ENCODE results near the gene ECSCR. TPM values are rescaled to one million over a fixed set of nuclear protein-coding genes. Genes with fewer than 3 reads are reported as not detected.

Gene ECSCR
- total RNA-seq, 1 experiment from 2014 or later = 0.36 TPM

GRCh38 chr5:139475865-139476617, 13.5 kb upstream of the ECSCR start:
- no peaks in the 10 kb centered on the region for H3K36me3 ChIP-seq (ENCODE audit: low read depth, low read length)
- H3K4me2 ChIP-seq (ENCODE audit: low read length) = no peak overlapping the region
- ChIA-PET POLR2A (ENCODE audit: unreplicated experiment) (no interaction called here), CTCF (no interaction called here)
- no peaks in the 10 kb centered on the region for H3K9me2 ChIP-seq (replicated peaks; ENCODE audit: low read length)
- no TSS peak for BruUV-seq (replicated peaks)
- H3F3A ChIP-seq (ENCODE audit: low read length, unreplicated experiment) = no peaks in the 10 kb centered on the region
- no peaks in the 10 kb centered on the region for H3K79me2 ChIP-seq (ENCODE audit: low read length)
- no peaks in the 10 kb centered on the region for H4K20me1 ChIP-seq (ENCODE audit: low read length)
- no peak for DNase-seq
- peaks cover 2% of the 10 kb centered on the region; the same call in 1 of the 2 replicates for H3K4me1 ChIP-seq (ENCODE audit: insufficient read depth, low read length)
- H2AFZ ChIP-seq (ENCODE audit: low read length) = no peak overlapping the region
- ATAC-seq = no peak
- intact Hi-C loops (cut with micrococcal nuclease) = no loop called here
- no peaks in the 10 kb centered on the region for H3K27me3 ChIP-seq (ENCODE audit: low read length)
- H3K9me3 ChIP-seq (ENCODE audit: low read length) = no peaks in the 10 kb centered on the region
- TF ChIP-seq EZH2phosphoT487 (IDR thresholded peaks at IDR 0.05; ENCODE audit: borderline replicate concordance, low read length) (no peak), EZH2 (IDR thresholded peaks at IDR 0.05; ENCODE audit: low read length, unreplicated experiment) (no peak)
- TF ChIP-seq, protein P1, sequence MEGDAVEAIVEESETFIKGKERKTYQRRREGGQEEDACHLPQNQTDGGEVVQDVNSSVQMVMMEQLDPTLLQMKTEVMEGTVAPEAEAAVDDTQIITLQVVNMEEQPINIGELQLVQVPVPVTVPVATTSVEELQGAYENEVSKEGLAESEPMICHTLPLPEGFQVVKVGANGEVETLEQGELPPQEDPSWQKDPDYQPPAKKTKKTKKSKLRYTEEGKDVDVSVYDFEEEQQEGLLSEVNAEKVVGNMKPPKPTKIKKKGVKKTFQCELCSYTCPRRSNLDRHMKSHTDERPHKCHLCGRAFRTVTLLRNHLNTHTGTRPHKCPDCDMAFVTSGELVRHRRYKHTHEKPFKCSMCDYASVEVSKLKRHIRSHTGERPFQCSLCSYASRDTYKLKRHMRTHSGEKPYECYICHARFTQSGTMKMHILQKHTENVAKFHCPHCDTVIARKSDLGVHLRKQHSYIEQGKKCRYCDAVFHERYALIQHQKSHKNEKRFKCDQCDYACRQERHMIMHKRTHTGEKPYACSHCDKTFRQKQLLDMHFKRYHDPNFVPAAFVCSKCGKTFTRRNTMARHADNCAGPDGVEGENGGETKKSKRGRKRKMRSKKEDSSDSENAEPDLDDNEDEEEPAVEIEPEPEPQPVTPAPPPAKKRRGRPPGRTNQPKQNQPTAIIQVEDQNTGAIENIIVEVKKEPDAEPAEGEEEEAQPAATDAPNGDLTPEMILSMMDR (conservative IDR thresholded peaks at IDR 0.05; ENCODE audit: low read depth, low read length) = no peak
- H3K9ac ChIP-seq (ENCODE audit: low read length) = no peak overlapping the region
- H3K4me3 ChIP-seq (ENCODE audit: low read length) = no peak overlapping the region
- H3K27ac ChIP-seq (ENCODE audit: low read length) = no peak overlapping the region

DNA sequence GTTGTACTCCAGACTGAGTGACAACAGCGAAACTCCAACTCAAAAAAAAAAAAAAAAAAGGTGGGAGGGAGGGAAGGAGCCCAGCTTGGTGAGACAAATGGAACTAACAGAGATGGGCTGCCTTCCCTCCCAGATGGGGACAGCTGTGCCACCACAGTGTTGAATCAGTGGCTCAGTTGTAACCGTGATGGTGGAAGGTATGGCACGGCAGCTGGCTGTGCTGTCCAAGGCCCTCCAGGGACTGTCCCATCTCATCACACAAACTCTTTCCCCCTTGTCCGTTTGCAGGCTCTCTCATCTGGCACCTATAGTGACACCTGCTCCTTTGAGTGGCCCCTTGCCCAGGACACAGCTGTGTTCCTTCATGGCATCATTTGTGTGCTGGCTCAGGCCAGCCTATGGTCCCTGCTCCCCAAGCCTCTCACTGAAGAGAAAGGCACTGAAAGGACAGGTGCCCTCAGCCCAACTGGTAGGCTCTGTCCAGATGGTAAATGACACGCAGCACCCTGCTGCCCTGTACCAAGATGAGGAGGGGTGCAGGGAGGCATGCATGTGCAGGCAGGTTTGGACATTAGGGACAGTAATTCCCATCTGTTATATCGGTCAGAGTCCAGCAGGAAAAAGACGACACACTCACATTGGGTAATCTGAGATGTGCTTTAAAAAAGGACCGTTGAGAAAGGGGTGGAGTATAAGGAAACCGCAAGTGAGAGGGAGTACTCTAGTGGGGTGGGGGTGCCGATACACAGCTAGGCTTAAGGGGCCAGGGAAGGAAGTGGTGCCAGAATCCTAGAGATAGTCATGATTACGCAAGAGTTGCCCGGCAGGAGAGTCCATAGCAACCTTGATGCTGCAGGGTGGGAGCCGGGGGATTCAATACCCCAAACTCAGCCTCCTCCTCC, 12.6 kb upstream of the ECSCR start:
- Histone ChIP-seq H3K4me3 (ENCODE audit: low read length) (no peak overlapping the region), H3K27ac (ENCODE audit: low read length) (no peak overlapping the region), H4K20me1 (ENCODE audit: low read length) (no peaks in the 10 kb centered on the region), H3F3A (ENCODE audit: low read length, unreplicated experiment) (no peaks in the 10 kb centered on the region), H3K4me2 (ENCODE audit: low read length) (no peak overlapping the region), H3K9me2 (replicated peaks; ENCODE audit: low read length) (no peaks in the 10 kb centered on the region), H3K9ac (ENCODE audit: low read length) (no peak overlapping the region), H3K36me3 (ENCODE audit: low read depth, low read length) (no peaks in the 10 kb centered on the region), H3K4me1 (ENCODE audit: insufficient read depth, low read length) (no peaks in the 10 kb centered on the region), H3K27me3 (ENCODE audit: low read length) (no peaks in the 10 kb centered on the region), H2AFZ (ENCODE audit: low read length) (no peak overlapping the region), H3K9me3 (ENCODE audit: low read length) (no peaks in the 10 kb centered on the region), H3K79me2 (ENCODE audit: low read length) (no peaks in the 10 kb centered on the region)
- DNase-seq (no peak), ATAC-seq (no peak)
- ChIA-PET POLR2A (ENCODE audit: unreplicated experiment) (no interaction called here), CTCF (no interaction called here)
- no TSS peak for BruUV-seq (replicated peaks)
- no peak for TF ChIP-seq EZH2phosphoT487 (IDR thresholded peaks at IDR 0.05; ENCODE audit: borderline replicate concordance, low read length)
- TF ChIP-seq, protein P1 (conservative IDR thresholded peaks at IDR 0.05; ENCODE audit: low read depth, low read length) = no peak
- no peak for TF ChIP-seq EZH2 (IDR thresholded peaks at IDR 0.05; ENCODE audit: low read length, unreplicated experiment)
- intact Hi-C loops (cut with micrococcal nuclease) = no loop called here
